IMR-90 (cell line): ENCODE measurements around the gene USP47. TPM values are rescaled to one million over a fixed set of nuclear protein-coding genes. Genes with fewer than 3 reads are reported as not detected.

Experiments used
- ATAC-seq: fragments of 200-7000 bp; cut with Tn5 transposase; 2 replicates; pipeline ENCODE4 v1.9.1; 2020; ENCODE audit warnings: low read depth, mild to moderate bottlenecking, moderate library complexity
- BruUV-seq: library from RNA; stranded (reverse); fragments of 400-500 nt; replicated peaks from 2 replicates; lab custom pipeline; 2021; lab: Mats Ljungman, UMichigan
- CTCF ChIA-PET: fragments of 300-600 bp; formaldehyde crosslinking; extraction: SDS; loops from one replicate; lab custom pipeline; 2021; ENCODE audit warnings: antibody characterized with exemption; lab: Yijun Ruan, JAX
- POLR2A ChIA-PET: fragments of 300-600 bp; sonication (Branson Sonifier 250); formaldehyde crosslinking; loops from one replicate; lab custom pipeline; 2022; ENCODE audit warnings: antibody characterized with exemption; ENCODE audit not compliant: unreplicated experiment; lab: Charles Lee
- DNase-seq: peaks from one replicate; pipeline ENCODE4 v3.0.0; 2013
- H2AFZ ChIP-seq: replicated peaks from 2 replicates; pipeline ENCODE3; 2013; ENCODE audit warnings: low read length, mild to moderate bottlenecking; ENCODE audit not compliant: poor library complexity
- H2AK5ac ChIP-seq: 2 replicates; pipeline ENCODE4 v1.6.1; 2013; ENCODE audit warnings: low read depth, low read length, inconsistent platforms
- H2AK9ac ChIP-seq: replicated peaks from 2 replicates; pipeline ENCODE3; 2013; ENCODE audit warnings: mild to moderate bottlenecking, low read depth, low read length, moderate library complexity; ENCODE audit not compliant: poor library complexity
- H2BK120ac ChIP-seq: 2 replicates; pipeline ENCODE4 v1.6.1; 2013; ENCODE audit warnings: low read depth, low read length, inconsistent platforms
- H2BK15ac ChIP-seq: 3 replicates; pipeline ENCODE4 v1.6.1; 2013; ENCODE audit warnings: low read depth, low read length, inconsistent platforms
- H2BK20ac ChIP-seq: 2 replicates; pipeline ENCODE4 v1.6.1; 2013; ENCODE audit warnings: low read depth, mild to moderate bottlenecking, inconsistent platforms, low read length, moderate library complexity
- H2BK5ac ChIP-seq: 2 replicates; pipeline ENCODE4 v1.6.1; 2013; ENCODE audit warnings: mild to moderate bottlenecking, low read depth, low read length, inconsistent platforms; ENCODE audit not compliant: poor library complexity, severe bottlenecking
- H3K14ac ChIP-seq: replicated peaks from 2 replicates; pipeline ENCODE4 v1.6.1; 2013; ENCODE audit warnings: low read depth, low read length, inconsistent platforms
- H3K18ac ChIP-seq: 2 replicates; pipeline ENCODE4 v1.6.1; 2013; ENCODE audit warnings: low read depth, low read length, control low read depth
- H3K23ac ChIP-seq: 2 replicates; pipeline ENCODE4 v1.6.1; 2013; ENCODE audit warnings: low read depth, low read length, inconsistent platforms
- H3K27ac ChIP-seq: 2 replicates; pipeline ENCODE4 v1.5.1; 2013; ENCODE audit warnings: mild to moderate bottlenecking, control low read depth, low read length; ENCODE audit not compliant: insufficient read depth
- H3K27me3 ChIP-seq: 2 replicates; pipeline ENCODE4 v1.6.1; 2013; ENCODE audit warnings: low read length; ENCODE audit not compliant: control insufficient read depth, insufficient read depth
- H3K36me3 ChIP-seq: 2 replicates; pipeline ENCODE4 v1.6.1; 2013; ENCODE audit warnings: low read length, mixed read lengths; ENCODE audit not compliant: control insufficient read depth, insufficient read depth
- H3K4ac ChIP-seq: 2 replicates; pipeline ENCODE4 v1.6.1; 2013; ENCODE audit warnings: low read depth, low read length, inconsistent platforms
- H3K4me1 ChIP-seq: 2 replicates; pipeline ENCODE4 v1.6.1; 2013; ENCODE audit warnings: low read length, mixed read lengths; ENCODE audit not compliant: control insufficient read depth, insufficient read depth
- H3K4me2 ChIP-seq: 2 replicates; pipeline ENCODE4 v1.6.1; 2013; ENCODE audit warnings: low read depth, mild to moderate bottlenecking, control low read depth, low read length, moderate library complexity
- H3K4me3 ChIP-seq: 2 replicates; pipeline ENCODE4 v1.5.1; 2013; ENCODE audit warnings: low read depth, mild to moderate bottlenecking, control low read depth, low read length, moderate library complexity; ENCODE audit not compliant: insufficient read depth
- H3K56ac ChIP-seq: 2 replicates; pipeline ENCODE4 v1.6.1; 2013; ENCODE audit warnings: low read length, inconsistent platforms; ENCODE audit not compliant: insufficient read depth; ENCODE audit errors: extremely low read depth
- H3K79me1 ChIP-seq, 2 experiments: 2 replicates each; pipeline ENCODE4 v1.6.1; 2013; ENCODE audit warnings: low read length in 2 of 2, inconsistent platforms in 1 of 2, low read depth in 1 of 2
- H3K9ac ChIP-seq: 2 replicates; pipeline ENCODE4 v1.6.1; 2013; ENCODE audit warnings: low read depth, low read length, control low read depth
- H3K9me1 ChIP-seq: 2 replicates; pipeline ENCODE4 v1.6.1; 2013; ENCODE audit warnings: low read length, inconsistent platforms; ENCODE audit not compliant: insufficient read depth
- H3K9me3 ChIP-seq: 2 replicates; pipeline ENCODE4 v1.6.1; 2013; ENCODE audit warnings: low read length; ENCODE audit not compliant: control insufficient read depth, insufficient read depth
- H4K20me1 ChIP-seq: 2 replicates; pipeline ENCODE4 v1.6.1; 2013; ENCODE audit warnings: low read length, inconsistent platforms; ENCODE audit not compliant: insufficient read depth
- H4K5ac ChIP-seq: 2 replicates; pipeline ENCODE4 v1.6.1; 2013; ENCODE audit warnings: mild to moderate bottlenecking, low read depth, low read length, control low read depth
- H4K8ac ChIP-seq, 2 experiments: 2 replicates each; pipeline ENCODE4 v1.6.1; 2013; ENCODE audit warnings: low read depth in 2 of 2, low read length in 2 of 2, control low read depth in 1 of 2, inconsistent platforms in 1 of 2
- H4K91ac ChIP-seq: 2 replicates; pipeline ENCODE4 v1.6.1; 2013; ENCODE audit warnings: low read depth, low read length, inconsistent platforms; ENCODE audit not compliant: insufficient read depth
- BHLHE40 ChIP-seq: fragments of 150-350 bp; IDR thresholded peaks from 2 replicates; pipeline ENCODE4 v1.6.1; 2016; ENCODE audit warnings: mild to moderate bottlenecking, low read depth, low read length
- RFX5 ChIP-seq: IDR thresholded peaks from 2 replicates; pipeline ENCODE4 v1.8.0; 2012; ENCODE audit warnings: low read depth, mild to moderate bottlenecking, low read length, moderate library complexity
- WGBS, 2 experiments: methylation state at CpG; one replicate each; pipeline versions ENCODE4 v1.1.5 to v1.1.7; 2013; ENCODE audit warnings: missing lambda C conversion rate in 2 of 2; ENCODE audit not compliant: insufficient read length in 1 of 2; ENCODE audit errors: extremely low coverage in 2 of 2; 5-methylcytosine and 5-hydroxymethylcytosine counted together
- dilution Hi-C: fragments of 300-500 bp; cut with HindIII; formaldehyde crosslinking; loops from one replicate; pipeline ENCODE4 v1.14.3; 2018; ENCODE audit warnings: low sequenced_read_pairs; ENCODE audit not compliant: unreplicated experiment
- in situ Hi-C: fragments of 300-500 bp; cut with MboI; formaldehyde crosslinking; loops from 3 replicates; pipeline ENCODE4 v1.14.3; 2019; ENCODE audit warnings: low sequenced_read_pairs, inconsistent platforms, mixed read lengths
- intact Hi-C: fragments of 100-400 bp; cut with micrococcal nuclease; formaldehyde crosslinking; loops from 2 replicates; pipeline ENCODE4 v1.10.0; 2022
- polyA plus RNA-seq, 3 experiments: library from polyadenylated mRNA; depleted of rRNA; stranded (reverse); fragments of >200 nt; gene quantifications; 2 replicates each; pipeline ENCODE4 v1.2.3, GENCODE V29; 2012; ENCODE audit warnings: low replicate concordance in 1 of 3
- total RNA-seq: library from RNA; depleted of rRNA; stranded (reverse); fragments of >200 nt; gene quantifications from 2 replicates; pipeline ENCODE4 v1.2.3, GENCODE V29; 2012

USP47 gene
- total and polyA plus RNA-seq, 2 of the 4 experiments (the other 2 are of a cell fraction): 15.0 to 110 TPM

DNA sequence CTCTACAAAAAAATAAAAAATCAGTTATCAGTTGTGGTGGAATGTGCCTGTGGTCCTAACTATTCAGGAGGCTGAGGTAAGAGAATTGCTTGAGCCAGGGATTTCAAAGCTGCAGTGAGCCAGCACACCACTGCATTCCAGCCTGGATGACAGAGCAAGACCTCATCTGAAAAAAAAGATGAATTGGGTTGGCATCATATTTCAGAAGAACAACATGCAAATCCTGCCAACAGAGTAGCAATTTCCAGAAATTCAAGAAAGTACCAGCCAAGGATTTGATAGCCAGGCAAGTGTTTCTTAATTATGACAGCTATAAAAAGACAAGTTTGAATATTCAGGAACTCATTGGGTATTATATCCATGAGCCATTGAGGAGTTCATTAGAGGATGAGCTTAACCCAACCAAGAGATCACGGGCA is 75.2 kb downstream of the USP47 start:
- 0 out of 2 replicates have a peak overlapping the region, but pooled peaks have one; percentile 40 for H3K4ac ChIP-seq
- no peak overlapping the region for H2AK5ac ChIP-seq
- H3K36me3 ChIP-seq: no peaks in the 10 kb centered on the region; the same call in 1 of the 2 replicates
- peaks cover 0 to 8% of the 10 kb centered on the region in 2 experiments; a peak in 1 of 4 replicates for H3K79me1 ChIP-seq
- H2BK5ac ChIP-seq: peak overlapping the region; percentile 36
- no peak overlapping the region for H3K23ac ChIP-seq
- no peak overlapping the region for H3K56ac ChIP-seq
- H3K18ac ChIP-seq: peak overlapping the region; percentile 56; the same call in 1 of the 2 replicates
- intact Hi-C loops: loop anchor here (5.0 kb wide), 1 partner anchor 120 kb away; no protein-coding TSS in a partner anchor
- no peak overlapping the region for H4K91ac ChIP-seq
- peaks cover 5% of the 10 kb centered on the region for H3K9me1 ChIP-seq
- H2AK9ac ChIP-seq: no peak overlapping the region
- no peak overlapping the region; a peak in 1 of 4 replicates for H4K8ac ChIP-seq
- ChIA-PET CTCF (no interaction called here), POLR2A (no interaction called here)
- no peak overlapping the region for H2BK15ac ChIP-seq
- peak; percentile 81 for DNase-seq
- no peak overlapping the region for H3K9ac ChIP-seq
- no peaks in the 10 kb centered on the region for H3K9me3 ChIP-seq
- TSS peak; percentile 2 for BruUV-seq
- dilution Hi-C loops: no loop called here
- in situ Hi-C loops: no loop called here
- H3K14ac ChIP-seq: no peak overlapping the region
- no peaks in the 10 kb centered on the region for H4K20me1 ChIP-seq
- no peak overlapping the region for H3K4me2 ChIP-seq
- H3K4me1 ChIP-seq: peaks cover 3% of the 10 kb centered on the region; the same call in 1 of the 2 replicates
- peak; percentile 86 for TF ChIP-seq BHLHE40
- no peak for TF ChIP-seq RFX5
- no peak overlapping the region for H3K27ac ChIP-seq
- no peaks in the 10 kb centered on the region for H3K27me3 ChIP-seq
- no peak overlapping the region for H2AFZ ChIP-seq
- no peak overlapping the region for H2BK20ac ChIP-seq
- peak; percentile 94 for ATAC-seq
- H3K4me3 ChIP-seq: no peak overlapping the region
- H2BK120ac ChIP-seq: 0 out of 2 replicates have a peak overlapping the region, but pooled peaks have one; percentile 17
- no CpG with 5 or more reads among the region's 1 CpG for WGBS, 2 experiments
- H4K5ac ChIP-seq: no peak overlapping the region
